Measurements from ENCODE around the gene NOL8.

DNA sequence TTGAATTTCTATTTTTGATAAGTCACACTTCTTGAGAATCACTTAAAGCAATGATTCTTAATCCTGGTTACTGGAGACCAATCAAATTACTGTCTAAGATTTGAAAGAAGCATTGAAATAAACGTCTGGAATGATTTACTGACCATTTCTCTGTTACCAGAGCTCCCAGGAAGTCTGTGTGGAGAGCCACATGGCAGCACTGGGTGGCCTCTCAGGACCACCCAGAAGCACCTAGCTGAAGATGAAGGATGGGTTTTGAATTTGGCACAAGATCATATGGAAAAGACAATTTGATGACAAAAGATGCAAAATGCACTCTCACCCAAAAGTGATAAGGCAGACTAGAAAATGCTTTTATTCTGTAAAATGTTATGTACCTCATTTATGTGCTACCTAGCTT is 62.0 kb downstream of the NOL8 start:
- TF ChIP-seq CTCF (tag by site-specific recombination; IDR thresholded peaks at IDR 0.05) = no peak
- TF ChIP-seq, protein P1, sequence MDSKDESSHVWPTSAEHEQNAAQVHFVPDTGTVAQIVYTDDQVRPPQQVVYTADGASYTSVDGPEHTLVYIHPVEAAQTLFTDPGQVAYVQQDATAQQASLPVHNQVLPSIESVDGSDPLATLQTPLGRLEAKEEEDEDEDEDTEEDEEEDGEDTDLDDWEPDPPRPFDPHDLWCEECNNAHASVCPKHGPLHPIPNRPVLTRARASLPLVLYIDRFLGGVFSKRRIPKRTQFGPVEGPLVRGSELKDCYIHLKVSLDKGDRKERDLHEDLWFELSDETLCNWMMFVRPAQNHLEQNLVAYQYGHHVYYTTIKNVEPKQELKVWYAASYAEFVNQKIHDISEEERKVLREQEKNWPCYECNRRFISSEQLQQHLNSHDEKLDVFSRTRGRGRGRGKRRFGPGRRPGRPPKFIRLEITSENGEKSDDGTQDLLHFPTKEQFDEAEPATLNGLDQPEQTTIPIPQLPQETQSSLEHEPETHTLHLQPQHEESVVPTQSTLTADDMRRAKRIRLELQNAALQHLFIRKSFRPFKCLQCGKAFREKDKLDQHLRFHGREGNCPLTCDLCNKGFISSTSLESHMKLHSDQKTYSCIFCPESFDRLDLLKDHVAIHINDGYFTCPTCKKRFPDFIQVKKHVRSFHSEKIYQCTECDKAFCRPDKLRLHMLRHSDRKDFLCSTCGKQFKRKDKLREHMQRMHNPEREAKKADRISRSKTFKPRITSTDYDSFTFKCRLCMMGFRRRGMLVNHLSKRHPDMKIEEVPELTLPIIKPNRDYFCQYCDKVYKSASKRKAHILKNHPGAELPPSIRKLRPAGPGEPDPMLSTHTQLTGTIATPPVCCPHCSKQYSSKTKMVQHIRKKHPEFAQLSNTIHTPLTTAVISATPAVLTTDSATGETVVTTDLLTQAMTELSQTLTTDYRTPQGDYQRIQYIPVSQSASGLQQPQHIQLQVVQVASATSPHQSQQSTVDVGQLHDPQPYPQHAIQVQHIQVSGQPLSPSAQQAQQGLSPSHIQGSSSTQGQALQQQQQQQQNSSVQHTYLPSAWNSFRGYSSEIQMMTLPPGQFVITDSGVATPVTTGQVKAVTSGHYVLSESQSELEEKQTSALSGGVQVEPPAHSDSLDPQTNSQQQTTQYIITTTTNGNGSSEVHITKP (tag by site-specific recombination; IDR thresholded peaks at IDR 0.05) = no peak

Data from HEK293 (cell line).